B cell (primary cell): Measurements from ENCODE around the gene TMEM147.

Source experiments
- EZH2 ChIP-seq: IDR thresholded peaks from 2 replicates; pipeline ENCODE4 v1.6.1; 2012; ENCODE audit warnings: borderline replicate concordance, low read depth, mild to moderate bottlenecking, moderate library complexity, low read length; ENCODE audit not compliant: insufficient read depth, poor library complexity, severe bottlenecking
- TF ChIP-seq, protein P1 (sequence below): fragments of 200-600 bp; IDR thresholded peaks from one replicate; pipeline ENCODE4 v1.8.0; 2022; ENCODE audit warnings: antibody characterized with exemption, mild to moderate bottlenecking

DNA sequence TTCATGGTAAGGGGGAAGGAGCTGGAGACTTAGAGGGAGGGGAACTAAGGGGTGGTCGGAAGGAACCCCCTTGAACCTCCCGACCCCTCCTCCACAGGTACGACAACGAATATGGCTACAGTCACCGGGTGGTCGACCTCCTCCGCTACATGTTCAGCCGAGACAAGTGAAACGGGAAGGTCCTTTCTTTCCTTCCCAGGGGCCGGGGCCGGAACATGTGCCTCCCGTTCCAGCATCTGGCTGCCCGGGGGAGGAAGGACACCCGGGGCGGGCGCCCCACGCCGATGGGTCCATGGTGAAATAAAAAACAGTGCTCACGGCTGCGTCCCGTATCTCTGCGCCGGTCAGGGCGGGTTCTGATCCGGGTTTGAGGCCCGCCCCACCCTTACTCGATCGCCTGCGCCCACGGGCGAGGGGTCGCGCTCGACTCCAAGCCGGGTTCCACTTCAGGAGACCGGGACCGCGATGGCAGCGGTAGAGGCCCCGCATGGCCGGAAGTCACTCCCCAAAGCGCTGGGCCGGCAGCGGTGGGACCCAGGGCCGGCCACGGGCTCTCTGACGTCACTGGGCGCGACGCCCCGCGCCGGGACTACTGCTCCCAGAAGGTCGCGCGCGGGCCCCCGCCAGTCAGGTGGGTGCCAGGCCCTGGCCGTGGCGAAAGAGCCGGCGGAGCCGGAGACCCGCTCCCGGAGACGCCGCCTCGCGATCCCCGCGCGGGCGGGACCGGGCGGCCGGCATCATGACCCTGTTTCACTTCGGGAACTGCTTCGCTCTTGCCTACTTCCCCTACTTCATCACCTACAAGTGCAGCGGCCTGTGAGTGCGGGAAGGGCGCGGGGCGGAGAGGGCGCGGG, at the start of gene TMEM147:
- TF ChIP-seq, protein P1, sequence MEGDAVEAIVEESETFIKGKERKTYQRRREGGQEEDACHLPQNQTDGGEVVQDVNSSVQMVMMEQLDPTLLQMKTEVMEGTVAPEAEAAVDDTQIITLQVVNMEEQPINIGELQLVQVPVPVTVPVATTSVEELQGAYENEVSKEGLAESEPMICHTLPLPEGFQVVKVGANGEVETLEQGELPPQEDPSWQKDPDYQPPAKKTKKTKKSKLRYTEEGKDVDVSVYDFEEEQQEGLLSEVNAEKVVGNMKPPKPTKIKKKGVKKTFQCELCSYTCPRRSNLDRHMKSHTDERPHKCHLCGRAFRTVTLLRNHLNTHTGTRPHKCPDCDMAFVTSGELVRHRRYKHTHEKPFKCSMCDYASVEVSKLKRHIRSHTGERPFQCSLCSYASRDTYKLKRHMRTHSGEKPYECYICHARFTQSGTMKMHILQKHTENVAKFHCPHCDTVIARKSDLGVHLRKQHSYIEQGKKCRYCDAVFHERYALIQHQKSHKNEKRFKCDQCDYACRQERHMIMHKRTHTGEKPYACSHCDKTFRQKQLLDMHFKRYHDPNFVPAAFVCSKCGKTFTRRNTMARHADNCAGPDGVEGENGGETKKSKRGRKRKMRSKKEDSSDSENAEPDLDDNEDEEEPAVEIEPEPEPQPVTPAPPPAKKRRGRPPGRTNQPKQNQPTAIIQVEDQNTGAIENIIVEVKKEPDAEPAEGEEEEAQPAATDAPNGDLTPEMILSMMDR: no peak
- no peak for TF ChIP-seq EZH2
